HG03135 (cell line): ENCODE results near the gene WASF2.
A peak's percentile ranks its signal among the peaks of the same experiment; 100 is the strongest.
"Not testable (repeated sequence)": the region's sequence is repeated elsewhere in the genome, so short reads cannot be mapped to it uniquely, and the experiment has no call there.

Source experiments
- ATAC-seq: cut with Tn5 transposase; IDR thresholded peaks from one replicate; pipeline ENCODE4 v1.9.1; 2021; ENCODE audit warnings: mild to moderate bottlenecking, moderate library complexity; ENCODE audit not compliant: unreplicated experiment

WASF2 gene

DNA sequence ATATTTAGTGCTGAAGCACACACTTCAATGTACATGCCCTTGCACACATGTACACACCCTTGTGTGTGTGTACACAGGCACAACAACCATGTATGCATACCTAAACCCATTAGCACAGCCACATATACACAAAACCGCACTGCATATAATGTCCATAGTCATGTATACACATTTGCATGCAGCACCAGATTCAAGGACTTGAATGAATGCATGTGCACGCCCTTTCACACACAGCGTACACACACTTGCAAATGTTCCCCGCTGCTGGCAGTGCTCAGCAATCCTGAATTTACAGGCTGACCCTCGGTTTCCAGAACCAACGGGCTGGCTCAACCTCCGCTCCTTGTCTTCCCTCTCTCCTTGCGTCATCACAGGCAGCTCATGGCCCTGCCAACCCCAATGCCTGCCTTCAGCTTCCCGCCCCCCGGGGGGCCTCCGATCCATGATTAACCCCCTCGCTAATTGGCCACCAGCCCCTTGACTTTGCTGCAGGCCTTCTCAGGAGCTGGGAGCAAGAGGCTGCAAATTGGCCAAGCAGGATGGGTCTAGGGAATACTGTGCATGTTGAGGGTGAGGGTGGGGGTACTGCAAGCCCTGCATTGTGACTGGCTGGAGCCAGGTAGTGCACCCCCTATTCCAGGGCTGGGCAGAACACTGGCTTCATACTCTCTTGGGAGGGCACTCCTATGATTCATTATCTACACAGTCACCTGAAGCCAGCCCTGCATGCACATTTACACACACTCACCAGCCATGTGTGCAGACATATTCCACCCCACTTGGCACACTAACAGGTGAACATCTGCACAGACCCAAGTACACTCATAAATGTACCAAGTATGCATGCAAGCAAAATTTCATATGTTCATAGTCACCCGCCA, 89.6 kb downstream of the WASF2 start:
- ATAC-seq, result no peak

DNA sequence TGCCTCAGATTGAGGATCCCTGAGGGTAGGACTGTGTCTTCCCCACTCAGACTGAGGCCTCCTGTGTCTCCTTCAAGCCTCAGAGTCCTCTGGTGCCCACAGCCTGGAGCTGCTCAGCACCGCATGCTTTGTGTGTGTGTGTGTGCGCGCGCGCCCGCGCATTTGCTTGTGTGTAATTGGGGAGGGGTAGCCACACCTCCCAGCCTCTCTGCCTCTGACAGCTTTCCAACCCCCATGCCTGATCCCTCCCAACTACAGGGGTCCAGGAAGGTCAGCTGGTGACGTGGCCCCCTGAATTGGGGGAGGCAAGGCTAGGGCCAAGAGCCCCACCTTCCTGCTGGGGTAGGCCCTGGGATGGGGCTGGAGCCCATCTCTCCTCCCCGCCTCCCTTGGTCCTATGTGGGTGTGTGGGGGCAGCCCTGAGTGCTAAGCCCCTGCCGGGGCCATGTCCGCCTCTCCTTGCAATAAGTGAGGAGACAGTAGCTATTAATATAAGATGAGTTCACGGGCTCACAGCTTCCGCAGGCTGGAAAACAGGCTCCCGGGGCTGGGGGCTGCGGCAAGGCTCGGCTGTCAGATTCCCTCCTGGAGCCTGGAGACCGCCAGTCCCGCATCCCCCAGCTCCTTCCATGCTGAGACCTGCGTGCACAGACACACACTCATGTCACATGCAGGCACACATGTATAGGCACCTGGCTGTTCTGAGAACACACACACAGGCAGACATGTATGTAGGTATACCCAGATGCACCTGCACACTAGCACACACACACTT, 90.5 kb downstream of the WASF2 start:
- ATAC-seq, result no peak

DNA sequence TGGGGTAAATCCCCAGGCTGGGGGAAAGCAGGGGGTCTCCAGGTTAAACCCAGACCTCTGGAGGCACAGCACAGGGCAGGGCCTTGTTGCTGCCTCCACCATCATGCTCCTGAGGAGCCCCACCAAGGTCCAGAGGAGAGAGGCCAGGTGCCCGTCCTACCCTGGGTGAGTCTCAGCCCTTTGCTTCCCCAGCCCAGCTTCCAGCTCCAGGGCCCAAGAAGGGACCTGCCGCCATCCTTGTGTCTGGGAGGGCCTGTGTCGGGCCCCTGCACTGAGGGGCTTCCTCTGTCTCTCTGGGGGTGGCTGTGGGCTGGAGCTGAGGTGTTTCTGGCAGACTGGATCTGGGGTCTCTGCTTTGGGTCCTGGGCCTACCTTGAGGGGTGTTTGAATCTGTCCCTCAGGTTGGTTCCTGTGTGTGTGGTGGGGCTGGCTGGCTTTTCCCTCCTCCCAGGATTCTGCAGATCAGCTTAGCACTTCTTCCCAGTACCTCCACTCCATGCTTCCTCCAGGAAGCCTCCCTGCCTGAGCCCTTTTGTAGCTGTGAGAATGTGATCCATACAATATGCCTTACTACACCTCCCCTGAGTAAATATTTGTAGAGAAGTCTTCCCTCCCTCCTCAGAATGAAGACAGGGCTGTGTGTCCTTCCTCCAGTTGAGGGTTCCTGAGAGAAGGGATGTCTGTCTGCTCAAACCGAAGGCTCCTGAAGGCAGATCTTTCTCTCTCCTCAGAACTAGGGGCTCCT, 91.4 kb downstream of the WASF2 start:
- ATAC-seq, result no peak

- ATAC-seq, result no peak
Measured at GRCh38 chr1:27397749-27398148, 92.2 kb downstream of the WASF2 start.

GRCh38 chr1:27397110-27397509, 92.9 kb downstream of the WASF2 start:
- ATAC-seq, result no peak

- ATAC-seq, result peak; percentile 38
Measured at GRCh38 chr1:27395441-27396195, 94.3 kb downstream of the WASF2 start.

GRCh38 chr1:27394925-27395324, 95.0 kb downstream of the WASF2 start:
- ATAC-seq, result no peak

GRCh38 chr1:27394282-27394658, 95.7 kb downstream of the WASF2 start:
- ATAC-seq, result no peak

DNA sequence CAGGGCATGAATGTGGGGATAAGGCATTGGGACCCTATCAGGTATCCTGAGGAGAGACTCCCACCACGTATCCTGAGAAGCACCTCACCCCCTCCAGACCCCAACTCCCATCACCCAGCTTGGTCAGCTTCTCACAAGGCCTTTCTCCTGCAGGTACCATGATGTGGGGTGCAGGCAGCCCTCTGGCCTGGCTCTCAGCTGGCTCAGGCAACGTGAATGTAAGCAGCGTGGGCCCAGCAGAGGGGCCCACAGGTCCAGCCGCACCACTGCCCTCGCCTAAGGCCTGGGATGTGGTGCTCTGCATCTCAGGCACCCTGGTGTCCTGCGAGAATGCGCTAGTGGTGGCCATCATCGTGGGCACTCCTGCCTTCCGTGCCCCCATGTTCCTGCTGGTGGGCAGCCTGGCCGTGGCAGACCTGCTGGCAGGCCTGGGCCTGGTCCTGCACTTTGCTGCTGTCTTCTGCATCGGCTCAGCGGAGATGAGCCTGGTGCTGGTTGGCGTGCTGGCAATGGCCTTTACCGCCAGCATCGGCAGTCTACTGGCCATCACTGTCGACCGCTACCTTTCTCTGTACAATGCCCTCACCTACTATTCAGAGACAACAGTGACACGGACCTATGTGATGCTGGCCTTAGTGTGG, 96.2 kb downstream of the WASF2 start:
- ATAC-seq, result no peak

GRCh38 chr1:27392778-27393635, 97.0 kb downstream of the WASF2 start:
- no peak for ATAC-seq

GRCh38 chr1:27392096-27392777, 97.7 kb downstream of the WASF2 start, which contains the start of gene GPR3:
Gene GPR3 (plus strand): TSS chr1:27392622. CDS start chr1:27393799, 1,177 bp downstream.
- peak; percentile 78 for ATAC-seq

GRCh38 chr1:27391511-27392095, 98.4 kb downstream of the WASF2 start:
- no peak for ATAC-seq

DNA sequence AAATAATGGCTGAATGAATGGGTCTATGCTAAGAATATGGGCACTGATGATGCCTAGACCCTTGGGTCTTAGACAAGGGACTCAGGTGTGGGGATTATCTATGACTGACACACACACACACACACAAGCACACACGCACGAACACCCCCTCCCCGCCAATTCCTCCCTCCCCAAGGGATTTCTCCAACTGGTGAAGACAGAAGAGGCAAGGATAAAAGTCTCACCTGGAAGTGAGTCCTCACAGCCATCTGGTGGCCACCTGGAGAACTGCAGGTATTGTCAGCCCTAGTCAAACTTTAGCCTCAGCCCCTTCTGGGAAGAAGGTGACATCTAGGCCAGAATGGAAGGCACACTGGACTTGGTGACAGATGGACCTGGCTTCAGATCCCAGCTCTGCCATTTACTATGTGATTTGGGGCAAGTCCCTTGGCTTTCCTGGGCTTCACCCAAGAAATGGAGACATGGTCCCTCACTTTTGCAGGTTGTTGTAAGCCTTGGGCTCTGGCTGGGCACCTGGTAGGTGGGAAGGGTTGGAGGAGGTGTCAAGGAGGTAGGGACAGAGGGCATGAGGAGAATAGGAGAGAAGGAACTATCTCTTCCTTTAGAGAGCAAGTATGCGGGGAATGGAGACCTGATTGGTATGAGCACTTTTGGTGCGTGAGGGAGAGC, 101.5 kb downstream of the WASF2 start:
- ATAC-seq, result no peak

DNA sequence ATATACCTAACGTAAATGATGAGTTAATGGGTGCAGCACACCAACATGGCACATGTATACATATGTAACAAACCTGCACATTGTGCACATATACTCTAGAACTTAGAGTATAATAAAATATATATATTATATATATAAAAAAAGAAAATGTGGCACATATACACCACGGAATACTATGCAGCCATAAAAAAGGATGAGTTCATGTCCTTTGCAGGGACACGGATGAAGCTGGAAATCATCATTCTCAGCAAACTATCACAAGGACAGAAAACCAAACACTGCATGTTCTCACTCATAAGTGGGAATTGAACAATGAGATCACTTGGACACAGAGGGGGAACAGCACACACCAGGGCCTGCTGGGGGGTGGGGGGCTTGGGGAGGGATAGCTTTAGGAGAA, 105.2 kb downstream of the WASF2 start:
- ATAC-seq, result not testable (repeated sequence)

DNA sequence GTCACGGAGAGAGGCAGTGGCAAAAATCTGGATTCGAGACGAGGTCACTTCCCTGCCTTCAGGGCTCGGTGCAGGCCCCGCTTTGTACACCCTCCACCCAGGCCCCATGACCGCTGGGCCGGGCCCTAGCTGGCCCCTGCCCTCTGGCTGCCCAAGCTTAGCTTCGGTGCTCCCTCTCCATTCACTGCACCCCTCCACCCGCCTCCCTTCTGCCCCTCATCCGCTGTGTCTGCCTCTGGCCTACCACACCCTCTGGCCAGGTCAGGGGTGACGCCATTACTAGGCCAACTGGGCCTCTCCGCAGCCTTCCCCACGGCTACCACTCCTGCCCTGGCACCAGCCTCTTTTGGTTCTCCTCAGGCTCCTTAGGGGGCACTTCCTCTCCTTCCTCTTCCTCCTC, 106.3 kb downstream of the WASF2 start:
- ATAC-seq, result no peak

- ATAC-seq, result no peak
Measured at GRCh38 chr1:27383039-27383605, 106.8 kb downstream of the WASF2 start, which contains the start of gene CD164L2. Gene CD164L2 (minus strand): TSS chr1:27383333. CDS start chr1:27383239, 94 bp downstream.
